Cerebellar cortex (tissue), 1 donor: Measurements from ENCODE around the gene MYO1B.

Experiments
- DNase-seq: peaks from one replicate; pipeline ENCODE4 v3.0.0-alpha.2; 2015; ENCODE audit warnings: low spot score

Gene MYO1B

DNA sequence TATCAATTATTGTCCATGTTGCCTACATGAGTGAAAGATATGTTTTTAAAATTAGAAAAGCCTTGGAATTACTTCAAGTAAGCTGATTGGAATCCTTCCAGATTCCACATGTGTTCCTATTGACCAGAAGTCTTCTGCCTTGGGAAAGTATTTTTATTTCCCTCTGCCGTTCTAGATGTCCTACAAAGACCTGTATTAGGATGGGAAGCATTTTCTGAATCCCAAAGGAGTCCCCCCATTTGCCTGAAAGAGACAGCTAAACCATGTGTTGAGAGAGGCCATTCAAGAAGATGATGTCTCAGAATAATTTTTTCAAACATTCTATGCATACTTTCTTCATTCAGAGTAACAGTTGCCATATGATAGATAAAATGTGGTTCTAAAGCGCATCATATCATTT is 19.0 kb upstream of the MYO1B start:
- DNase-seq = no peak

DNA sequence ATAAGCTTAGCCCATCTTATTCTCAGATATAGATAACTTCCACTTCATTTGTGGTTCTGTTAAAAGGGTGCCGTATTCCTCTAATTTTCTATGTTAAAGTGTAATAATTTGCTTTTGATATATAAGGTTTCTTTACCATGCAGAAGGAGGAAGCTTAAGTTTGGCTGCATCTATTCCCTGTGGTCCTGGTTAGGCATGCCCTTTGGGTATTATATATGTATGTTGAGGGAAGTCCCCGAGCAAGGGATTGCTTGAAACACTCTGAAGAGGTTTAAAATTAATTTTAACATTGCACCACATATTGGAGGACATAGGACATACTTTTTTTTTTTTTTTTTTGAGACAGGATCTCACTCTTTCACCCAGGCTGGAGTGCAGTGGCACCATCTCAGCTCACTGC is 16.9 kb upstream of the MYO1B start:
- no peak for DNase-seq

DNA sequence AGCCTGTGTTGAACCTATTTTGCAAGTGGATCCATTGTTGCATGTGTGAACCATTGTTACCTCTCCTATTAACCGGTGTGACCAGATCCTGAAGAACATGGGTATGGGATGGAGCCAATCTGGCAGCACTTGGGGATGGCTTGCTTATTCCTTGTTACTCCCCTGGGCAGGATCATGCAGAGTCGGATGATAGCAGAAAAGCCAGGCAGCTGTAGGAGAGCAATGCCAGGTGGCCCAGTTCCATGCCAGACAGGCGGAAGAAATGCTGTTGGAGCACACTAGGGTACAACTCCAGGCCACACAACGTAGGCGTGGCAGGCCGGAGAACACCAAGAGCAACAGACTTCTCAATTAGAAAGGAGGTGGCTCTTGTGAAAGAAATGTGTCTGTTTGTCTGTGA is 16.3 kb upstream of the MYO1B start:
- no peak for DNase-seq

DNA sequence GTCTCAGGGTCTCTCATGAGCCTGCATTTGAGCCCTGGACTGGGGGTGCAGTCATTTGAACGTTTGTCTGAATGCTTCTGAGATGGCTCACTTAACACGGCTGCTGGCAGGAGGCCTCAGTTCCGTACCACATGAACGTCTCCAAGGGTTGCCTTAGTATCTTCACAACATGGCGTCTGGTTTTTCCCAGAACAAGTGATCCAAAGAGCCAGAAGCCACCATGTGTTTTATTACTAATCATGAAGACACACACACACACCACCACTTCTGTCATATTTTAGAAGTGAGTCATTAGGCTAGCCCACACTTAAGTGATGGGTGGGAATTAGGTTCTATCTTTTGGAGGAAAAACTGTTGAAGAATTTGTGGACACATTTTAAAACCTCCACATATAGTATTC is 15.0 kb upstream of the MYO1B start:
- no peak for DNase-seq

DNA sequence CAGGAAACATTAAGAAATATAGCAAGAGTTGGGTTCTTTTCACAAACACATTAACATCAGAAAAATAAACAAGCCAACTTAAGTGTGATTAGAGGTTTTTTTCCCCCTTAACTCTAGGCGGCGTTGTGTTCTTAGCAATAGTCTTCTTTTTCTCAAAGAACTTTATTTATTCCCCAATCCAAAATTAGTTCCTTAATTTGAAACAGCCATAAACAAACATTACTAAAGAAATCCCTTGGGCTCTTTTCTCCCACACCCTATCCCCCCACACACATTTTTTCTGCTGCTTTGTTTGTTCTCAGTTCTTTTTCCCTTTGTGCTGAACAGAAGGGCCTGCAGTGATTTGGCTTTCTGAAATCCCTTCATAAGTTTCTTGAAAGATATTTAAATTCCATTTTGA is 13.2 kb upstream of the MYO1B start:
- DNase-seq = no peak

DNA sequence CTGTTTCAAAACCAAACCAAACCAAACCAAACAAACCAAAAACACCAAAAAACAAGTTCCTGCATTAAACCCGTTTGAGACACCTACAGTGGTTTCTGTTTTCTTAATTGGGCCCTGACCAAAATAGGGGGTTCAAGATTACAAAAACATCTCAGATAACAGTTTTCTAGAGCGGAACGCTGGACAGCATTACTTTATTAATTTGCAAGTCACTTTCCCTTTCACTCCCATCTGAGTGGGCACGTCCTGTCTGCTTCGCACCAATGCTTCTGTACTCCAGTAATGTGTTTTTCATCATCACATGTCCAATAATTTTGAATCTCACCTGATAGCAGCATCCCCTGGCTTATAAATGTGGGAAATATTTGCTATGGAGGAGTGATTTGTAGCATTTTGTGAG is 11.7 kb upstream of the MYO1B start:
- no peak for DNase-seq

DNA sequence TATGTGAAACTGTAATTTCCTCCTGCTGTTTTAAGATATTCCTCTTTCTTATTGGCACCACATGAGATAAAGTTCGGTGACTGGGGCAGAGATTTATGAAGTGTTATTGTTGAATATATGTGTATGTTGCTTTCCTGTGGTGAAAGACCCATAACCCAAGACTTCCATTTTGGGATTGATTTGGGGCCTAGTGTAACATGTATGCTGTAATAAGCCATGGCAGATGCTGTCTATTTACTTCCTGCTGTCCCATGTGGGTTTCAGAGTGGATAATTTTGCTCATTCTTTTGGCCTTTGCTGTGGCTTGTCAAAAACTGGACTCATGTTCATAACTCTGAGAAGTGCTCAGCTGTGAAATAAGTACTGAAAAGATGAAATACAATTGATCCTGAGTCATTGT is 10.8 kb upstream of the MYO1B start:
- no peak for DNase-seq

DNA sequence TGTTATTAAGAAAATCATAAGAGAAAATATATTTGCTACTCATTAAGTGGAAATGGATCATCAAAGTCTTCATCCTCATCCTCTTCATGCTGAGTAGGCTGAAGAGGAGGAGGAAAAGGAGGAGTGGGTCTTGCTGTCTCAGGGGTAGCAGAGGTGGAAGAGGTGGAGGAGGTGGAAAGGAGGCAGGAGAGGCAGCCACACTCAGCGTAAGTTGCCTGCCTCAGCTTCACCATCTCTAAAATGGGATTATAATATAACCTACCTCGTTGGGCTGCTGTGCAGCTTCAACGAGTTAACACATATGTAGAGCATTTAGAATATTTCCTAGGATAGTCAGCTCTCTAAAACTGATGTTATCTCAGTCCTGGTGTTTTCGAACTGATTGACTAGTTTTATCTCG is 4.3 kb upstream of the MYO1B start:
- DNase-seq = no peak

DNA sequence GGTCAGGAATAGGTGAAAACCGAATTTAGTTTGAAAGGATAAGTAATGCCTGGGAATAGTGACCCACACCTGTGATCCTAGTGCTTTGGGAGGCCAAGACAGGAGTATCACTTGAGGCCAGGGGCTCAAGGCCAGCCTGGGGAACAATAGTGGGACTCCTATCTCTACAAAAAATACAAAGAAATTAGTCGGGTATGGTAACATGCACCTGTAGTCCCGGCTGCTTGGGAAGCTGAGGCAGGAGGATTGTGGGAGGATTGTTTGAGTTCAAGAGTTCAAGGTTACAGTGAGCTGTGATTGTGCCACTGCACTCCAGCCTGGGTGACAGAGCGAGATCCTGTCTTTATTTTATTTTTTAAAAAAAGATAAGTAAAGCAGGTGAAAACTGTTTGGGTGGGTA is 3.8 kb upstream of the MYO1B start:
- DNase-seq = no peak

DNA sequence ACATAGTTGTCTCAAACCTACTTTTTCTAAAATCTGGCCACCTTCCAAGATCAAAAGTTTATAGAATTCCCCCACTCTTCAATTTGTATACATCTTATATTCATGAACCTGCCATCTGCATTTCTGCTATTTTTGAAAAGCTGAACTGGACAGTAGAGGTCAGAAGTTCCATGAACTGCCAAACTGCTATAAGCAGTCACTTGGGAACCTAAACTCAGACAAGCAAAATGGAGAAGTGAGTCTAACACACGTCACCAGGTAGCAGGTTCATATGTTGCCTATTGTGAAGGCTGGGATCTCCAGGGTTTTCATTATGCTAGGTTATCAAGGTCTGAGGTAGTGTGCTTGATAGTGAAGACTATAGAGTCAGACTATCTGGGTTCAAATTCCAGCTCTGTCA is 2.0 kb upstream of the MYO1B start:
- DNase-seq = no peak

DNA sequence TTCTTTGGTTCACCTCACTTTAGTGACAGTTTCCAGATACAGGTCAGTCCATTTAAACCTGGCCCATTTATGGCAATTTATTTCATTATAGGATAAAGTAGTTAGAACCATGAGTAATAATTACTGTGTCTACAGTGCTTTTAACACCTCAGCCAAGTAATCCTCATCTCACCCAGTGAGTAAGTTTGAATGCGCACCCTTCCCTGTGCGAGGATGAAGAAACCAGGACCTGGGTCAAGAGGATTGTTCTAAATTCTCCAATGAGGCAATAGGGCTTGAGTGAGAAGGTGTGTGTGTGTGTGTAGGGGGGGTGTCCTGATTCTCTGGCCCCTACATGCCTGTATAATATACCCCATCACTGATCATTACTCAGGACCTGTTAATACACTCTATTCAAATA is 854 bp upstream of the MYO1B start:
- no peak for DNase-seq

DNA sequence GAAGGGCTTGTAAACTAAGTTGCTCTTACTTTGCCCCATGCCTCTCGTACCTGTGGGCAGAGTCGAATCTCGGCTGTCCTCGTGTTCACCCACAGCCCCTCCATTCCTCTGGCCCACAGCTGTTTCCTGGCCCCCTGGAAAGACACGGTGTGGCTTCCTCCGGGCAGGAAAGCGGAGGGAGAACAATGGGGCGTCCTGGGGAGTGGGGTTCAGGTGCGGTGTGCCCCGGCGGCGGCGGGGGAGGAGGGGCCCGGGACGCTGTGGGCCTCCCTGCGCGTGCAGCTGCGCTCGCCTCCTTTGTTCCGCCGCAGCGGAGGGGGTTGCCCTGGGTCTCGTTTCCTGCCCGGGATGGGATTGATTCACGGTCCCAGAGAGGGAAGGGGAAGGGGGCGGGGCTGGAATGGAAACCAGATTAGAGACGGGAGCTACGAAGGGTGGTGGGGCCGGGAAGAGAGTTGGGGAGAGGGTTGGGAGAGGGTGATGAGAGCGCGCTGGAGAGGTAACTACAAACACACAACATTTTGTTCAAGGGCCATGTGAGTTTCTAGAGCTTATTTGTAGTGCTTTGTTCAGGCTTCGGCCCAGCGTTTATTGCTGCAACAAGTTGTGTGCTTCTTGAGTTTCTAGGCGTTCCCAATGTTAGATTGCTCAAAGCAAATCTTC is 796 bp downstream of the MYO1B start:
- no peak for DNase-seq

DNA sequence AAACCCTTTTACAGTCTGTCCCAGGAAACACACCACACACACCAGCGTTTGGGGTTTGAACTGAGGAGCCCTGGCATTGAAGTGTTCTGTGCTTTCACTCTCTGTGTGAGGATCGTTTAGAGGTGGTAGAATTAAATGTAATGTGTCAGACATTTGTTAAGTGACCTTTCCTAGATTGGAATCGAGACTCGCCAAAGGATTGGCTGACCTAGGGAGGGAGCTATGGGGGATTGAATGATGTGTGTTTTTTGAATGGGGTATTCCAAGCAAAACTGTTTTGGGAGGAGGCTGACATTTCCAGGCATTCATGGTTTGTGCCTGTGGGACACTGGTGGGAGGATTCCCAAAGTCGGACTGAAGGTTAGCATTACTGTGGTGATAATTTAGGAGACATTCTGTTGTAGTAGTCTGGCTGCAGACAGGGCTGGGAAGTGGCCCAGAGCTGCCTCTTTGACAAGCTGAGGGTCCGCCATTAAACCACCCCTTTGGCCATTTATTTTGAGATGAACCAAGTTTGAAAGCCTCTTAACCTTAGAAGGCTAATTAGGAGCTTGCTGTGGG is 1.7 kb downstream of the MYO1B start:
- no peak for DNase-seq

DNA sequence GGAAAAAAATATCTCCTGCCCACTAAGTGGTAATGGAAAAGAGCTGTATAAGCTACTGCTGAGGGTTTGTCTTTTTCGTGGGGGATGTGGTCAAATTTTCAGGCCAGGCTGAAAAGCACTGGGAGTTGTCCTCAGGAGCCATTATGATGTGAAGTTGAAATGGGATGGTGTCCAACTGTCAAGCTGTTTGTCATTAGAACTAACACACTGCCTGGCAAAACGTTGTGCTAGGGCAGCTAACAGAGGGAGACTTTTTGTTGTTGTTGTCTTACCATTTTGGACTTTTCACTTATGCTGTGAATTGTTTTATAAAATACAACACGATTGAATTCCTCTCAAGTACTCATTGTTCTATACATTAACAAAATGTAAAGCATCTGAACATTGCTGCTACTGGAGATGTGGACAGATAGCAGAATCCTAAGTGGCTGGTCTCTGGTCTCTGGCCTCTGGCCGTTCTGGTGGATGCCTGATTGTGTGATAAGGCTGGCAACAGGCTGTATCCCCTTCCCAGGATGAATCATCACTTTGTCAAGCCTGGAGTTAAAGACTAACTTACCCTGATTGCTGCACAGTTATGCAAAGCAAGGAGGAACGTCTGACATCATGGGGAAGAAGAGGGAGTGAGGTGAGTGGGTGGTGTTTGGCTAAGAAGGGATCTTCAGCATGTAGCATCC is 2.3 kb downstream of the MYO1B start:
- no peak for DNase-seq

DNA sequence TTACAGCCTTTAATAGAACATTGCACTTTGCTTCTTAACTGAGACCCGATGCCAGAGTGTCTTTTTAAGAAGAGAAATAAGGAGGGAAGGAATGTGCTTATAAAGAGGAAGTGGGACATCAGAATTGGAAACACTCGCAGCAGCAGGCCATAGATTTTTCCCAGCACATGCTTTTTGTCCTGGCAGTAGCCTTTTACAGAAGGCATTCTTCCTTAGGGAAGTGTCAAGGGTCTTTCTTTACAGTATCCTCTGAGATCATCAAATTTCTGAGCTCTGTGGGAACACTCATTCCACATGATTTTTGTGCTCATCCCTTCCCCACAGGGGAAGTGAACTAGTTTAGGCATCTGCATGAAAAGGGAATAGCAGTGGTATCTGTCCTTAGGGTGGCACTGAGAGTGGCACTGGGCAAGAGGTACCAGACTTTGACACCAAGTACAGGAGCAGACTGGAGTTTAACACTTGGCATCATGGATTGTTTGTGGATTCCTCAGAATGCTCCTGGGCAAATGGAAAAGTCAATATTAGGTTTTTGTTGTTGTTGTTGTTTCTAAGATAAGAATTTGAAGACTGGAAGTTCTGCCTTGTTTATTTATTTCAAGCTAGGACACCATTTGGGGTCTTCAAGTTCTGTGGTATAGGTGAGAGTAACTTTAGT is 4.1 kb downstream of the MYO1B start:
- no peak for DNase-seq

DNA sequence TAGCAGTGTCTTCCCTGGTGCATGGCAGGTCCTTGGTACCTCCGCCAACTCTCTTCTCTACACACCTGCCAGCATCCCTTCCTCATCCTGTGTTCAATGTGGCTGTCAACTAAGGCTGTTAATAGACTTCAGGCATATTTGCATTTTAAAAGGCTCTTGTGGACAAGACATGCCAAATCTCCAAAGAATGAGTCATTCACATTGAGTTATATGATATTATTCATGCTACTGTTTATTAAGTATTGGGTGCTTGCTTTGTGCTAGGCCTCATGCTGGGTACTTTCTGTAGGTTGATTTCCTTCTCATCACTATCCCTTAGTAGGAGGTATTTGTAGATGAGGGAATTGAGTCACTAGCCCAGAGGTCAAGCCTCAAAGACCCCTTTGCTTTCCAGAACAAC is 5.2 kb downstream of the MYO1B start:
- no peak for DNase-seq

DNA sequence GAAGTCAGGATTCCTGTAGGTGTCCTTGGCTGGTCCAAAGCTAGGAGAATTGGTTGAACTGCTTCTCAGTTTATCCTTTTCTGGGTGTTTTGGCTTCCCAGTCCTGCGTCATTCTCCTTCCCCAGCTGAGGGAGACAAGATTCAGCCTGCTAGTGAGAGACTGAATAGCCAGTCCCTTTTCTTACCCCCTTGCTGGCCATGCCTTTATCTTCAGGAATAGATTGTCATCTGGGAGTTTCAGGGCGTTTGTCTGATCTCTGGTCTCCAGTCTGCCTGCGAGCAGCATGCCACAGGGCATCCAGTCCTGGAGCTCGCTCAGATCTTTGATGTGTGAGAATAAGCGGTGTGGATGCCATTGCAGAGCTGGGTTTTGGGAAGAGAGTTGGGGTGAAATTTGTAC is 5.8 kb downstream of the MYO1B start:
- no peak for DNase-seq

DNA sequence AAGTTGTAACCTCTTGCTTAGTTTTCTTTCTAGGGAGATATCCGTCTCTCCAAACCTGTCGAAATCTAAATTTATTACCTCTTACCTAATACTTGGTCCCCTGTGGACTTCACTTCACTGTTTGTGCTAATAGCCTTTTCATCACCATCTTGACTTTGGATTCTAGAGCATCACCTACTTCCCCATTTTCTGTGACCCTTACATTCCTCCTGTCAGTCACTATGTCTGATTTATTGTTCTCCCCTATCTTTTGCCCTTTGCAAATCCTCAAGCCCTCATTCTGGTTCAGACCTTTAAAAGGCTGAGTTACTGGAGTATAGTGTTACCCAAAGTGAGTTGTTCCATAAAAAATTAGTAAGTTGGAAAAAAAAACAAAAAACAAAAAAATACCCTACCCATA is 7.5 kb downstream of the MYO1B start:
- no peak for DNase-seq

DNA sequence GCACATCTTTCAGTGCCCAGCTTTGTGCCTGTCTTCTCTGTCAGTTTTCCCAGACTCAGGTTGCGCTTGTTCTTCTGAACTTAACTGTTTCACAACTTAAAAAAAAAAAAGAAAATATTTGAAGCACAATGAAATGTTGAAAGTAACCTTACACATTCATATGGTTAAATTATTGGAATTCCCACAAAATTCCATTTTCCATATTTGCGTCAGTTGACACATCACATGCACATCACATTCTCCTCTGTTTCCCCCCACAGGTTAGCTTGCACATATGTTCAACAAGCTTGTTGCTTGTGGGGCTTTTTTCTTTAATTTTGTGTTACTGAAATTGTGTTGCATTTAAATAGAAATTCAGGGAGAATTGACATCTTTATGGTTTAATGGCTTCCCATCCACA is 8.3 kb downstream of the MYO1B start:
- no peak for DNase-seq

DNA sequence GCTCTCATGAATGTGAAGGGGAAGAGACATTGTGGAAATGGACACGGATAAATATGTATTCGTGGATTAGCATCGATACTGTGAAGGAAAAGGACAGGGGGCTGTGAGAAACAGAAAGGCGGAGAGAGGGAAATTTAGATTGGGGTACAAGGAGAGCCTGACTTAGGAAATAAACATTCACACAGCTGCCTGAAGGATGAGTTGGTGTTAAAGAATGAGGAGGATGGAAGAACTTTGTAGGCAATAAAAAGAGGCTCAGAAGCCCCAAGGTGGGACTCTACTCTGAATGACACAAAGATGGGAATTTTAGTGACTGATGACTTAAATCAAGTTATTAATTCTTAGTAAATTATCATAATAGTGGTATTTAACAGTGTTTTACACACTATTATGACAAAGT is 10.1 kb downstream of the MYO1B start:
- no peak for DNase-seq

DNA sequence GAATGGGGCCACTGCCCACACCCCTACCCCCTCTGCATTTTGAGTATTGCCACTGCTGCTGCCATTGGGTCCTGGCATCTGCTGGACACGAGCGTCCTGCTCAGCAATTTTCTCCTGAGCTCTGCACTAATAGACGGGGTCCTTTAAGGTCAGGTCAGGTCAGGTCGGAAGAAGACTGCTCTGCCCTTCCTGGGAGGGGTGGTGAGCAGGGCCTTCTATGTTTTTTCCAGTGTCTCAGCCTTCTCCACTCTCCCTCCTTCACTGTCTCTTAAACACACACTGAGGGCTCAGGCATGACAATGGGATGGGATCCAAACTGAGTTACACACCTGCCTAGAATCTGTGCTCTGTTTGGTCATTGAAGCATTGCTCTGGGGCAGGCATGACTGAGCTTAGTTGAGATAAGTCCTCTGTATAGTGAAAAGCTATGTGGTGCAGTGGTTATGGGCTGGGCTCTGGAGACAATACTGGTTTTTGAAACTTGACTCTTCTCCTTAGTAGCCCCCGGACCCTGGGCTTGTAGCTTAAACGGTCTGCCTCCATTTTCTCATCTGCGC is 10.6 kb downstream of the MYO1B start:
- DNase-seq = no peak

DNA sequence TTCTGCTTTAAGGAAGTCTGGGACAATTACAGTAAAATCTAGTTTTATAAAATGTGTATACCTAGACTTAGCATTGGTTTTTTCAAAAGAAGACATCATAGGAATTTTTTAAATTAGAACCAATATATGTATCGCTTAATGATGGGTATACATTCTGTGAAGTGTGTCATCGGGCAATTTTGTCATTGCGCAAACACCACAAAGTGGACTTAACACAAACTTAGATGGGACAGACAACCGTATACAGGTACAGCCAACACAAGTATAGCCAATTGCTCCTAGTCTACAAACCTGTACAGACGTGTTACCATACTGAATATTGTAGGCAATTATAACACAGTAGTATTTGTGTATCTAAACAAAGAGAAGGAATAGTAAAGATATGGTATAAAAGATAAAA is 12.7 kb downstream of the MYO1B start:
- DNase-seq = no peak

DNA sequence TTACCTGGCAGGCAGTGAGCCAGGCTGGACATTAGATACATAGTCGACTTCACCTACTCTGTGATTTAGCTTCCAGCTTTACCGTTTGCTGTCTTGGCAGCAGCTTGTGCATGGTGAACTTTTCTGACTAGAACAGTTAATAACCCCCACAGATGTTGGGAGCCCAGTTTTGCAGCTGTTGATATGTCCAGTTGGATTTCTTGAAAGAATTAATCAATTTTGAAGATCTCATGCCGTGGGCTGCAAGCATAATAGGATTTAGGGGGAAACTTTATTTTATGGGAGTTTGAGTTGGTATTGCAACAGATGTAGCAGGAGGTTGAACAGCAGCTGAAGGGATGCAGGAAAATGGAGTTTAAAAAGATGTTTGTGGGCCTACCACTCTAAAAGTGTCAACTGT is 13.8 kb downstream of the MYO1B start:
- no peak for DNase-seq
